OCI-LY7 (cell line): ENCODE data around the gene XPNPEP2. TPM values are rescaled to one million over a fixed set of nuclear protein-coding genes. Genes with fewer than 3 reads are reported as not detected.

Experiments
- BruUV-seq: library from RNA; stranded (reverse); fragments of 400-500 nt; replicated peaks from 2 replicates; lab custom pipeline; 2021; lab: Mats Ljungman, UMichigan
- CTCF ChIA-PET: fragments of 300-600 bp; sonication (Branson Sonifier 250); formaldehyde crosslinking; loops from one replicate; lab custom pipeline; 2022; ENCODE audit warnings: antibody characterized with exemption; ENCODE audit not compliant: unreplicated experiment; lab: Charles Lee
- POLR2A ChIA-PET: fragments of 300-600 bp; sonication (Branson Sonifier 250); formaldehyde crosslinking; loops from one replicate; lab custom pipeline; 2022; ENCODE audit warnings: antibody characterized with exemption; lab: Charles Lee
- DNase-seq: peaks from one replicate; pipeline ENCODE4 v3.0.0-alpha.2; 2015; ENCODE audit warnings: low spot score
- H2AFZ ChIP-seq: fragments of 200-600 bp; sonication (generic), shearing (Covaris generic); 2 replicates; pipeline ENCODE4 v1.6.1; 2014; ENCODE audit warnings: mild to moderate bottlenecking, antibody characterized with exemption, low read length, moderate library complexity
- H3K27ac ChIP-seq: fragments of 200-600 bp; sonication (generic); 2 replicates; pipeline ENCODE4 v1.5.1; 2014; ENCODE audit warnings: mixed run types, low read depth, mild to moderate bottlenecking, moderate library complexity, low read length, inconsistent platforms; ENCODE audit not compliant: poor library complexity, severe bottlenecking
- H3K36me3 ChIP-seq: fragments of 200-600 bp; sonication (generic); 2 replicates; pipeline ENCODE4 v1.6.1; 2014; ENCODE audit warnings: mild to moderate bottlenecking, antibody characterized with exemption, low read length, moderate library complexity, mixed read lengths; ENCODE audit not compliant: insufficient read depth
- H3K4me1 ChIP-seq: fragments of 200-600 bp; sonication (generic); 2 replicates; pipeline ENCODE4 v1.5.1; 2014; ENCODE audit warnings: mild to moderate bottlenecking, low read length; ENCODE audit not compliant: insufficient read depth, poor library complexity, severe bottlenecking
- H3K4me2 ChIP-seq: fragments of 200-600 bp; sonication (generic); 2 replicates; pipeline ENCODE4 v1.6.1; 2014; ENCODE audit warnings: mild to moderate bottlenecking, low read length
- H3K4me3 ChIP-seq: fragments of 200-600 bp; sonication (generic); 2 replicates; pipeline ENCODE4 v1.5.1; 2014; ENCODE audit warnings: mild to moderate bottlenecking, low read depth, low read length; ENCODE audit not compliant: poor library complexity, severe bottlenecking
- H3K79me2 ChIP-seq: fragments of 200-600 bp; sonication (generic); 2 replicates; pipeline ENCODE4 v1.6.1; 2016; ENCODE audit warnings: low read depth, mild to moderate bottlenecking, low read length, moderate library complexity, mixed read lengths; ENCODE audit not compliant: insufficient read depth
- H3K9me2 ChIP-seq: fragments of 200-600 bp; sonication (generic); 2 replicates; pipeline ENCODE4 v1.6.1; 2016; ENCODE audit warnings: mild to moderate bottlenecking, low read length, mixed read lengths; ENCODE audit not compliant: insufficient read depth
- H3K9me3 ChIP-seq: fragments of 200-600 bp; sonication (generic); 2 replicates; pipeline ENCODE4 v1.6.1; 2014; ENCODE audit warnings: mild to moderate bottlenecking, mixed run types, low read length, mixed read lengths
- H4K20me1 ChIP-seq: fragments of 200-600 bp; sonication (generic); 2 replicates; pipeline ENCODE4 v1.6.1; 2014; ENCODE audit warnings: mild to moderate bottlenecking, antibody characterized with exemption, low read length, moderate library complexity, mixed read lengths; ENCODE audit not compliant: insufficient read depth
- CTCF ChIP-seq: fragments of 200-600 bp; sonication (generic); conservative IDR thresholded peaks from 2 replicates; pipeline ENCODE4 v1.5.1; 2014; ENCODE audit warnings: mild to moderate bottlenecking, antibody characterized with exemption, low read length, moderate library complexity, mixed read lengths
- EZH2phosphoT487 ChIP-seq: fragments of 200-600 bp; sonication (generic); IDR thresholded peaks from 2 replicates; pipeline ENCODE4 v1.6.1; 2018; ENCODE audit warnings: low read depth, borderline replicate concordance, mild to moderate bottlenecking, mixed run types, antibody characterized with exemption, low read length, moderate library complexity, mixed read lengths
- intact Hi-C: fragments of 100-400 bp; cut with micrococcal nuclease; formaldehyde crosslinking; loops from one replicate; pipeline ENCODE4 v1.10.0; 2022; ENCODE audit not compliant: unreplicated experiment
- total RNA-seq, 2 experiments: library from RNA; depleted of rRNA in 1 of 2; stranded (reverse); fragments of >200 nt in 1 of 2; shearing (Covaris generic) in 1 of 2; gene quantifications; 2 replicates each; pipeline ENCODE4 v1.2.3, GENCODE V29; 2014 to 2022

Gene XPNPEP2
- total RNA-seq, 2 experiments from 2014 or later = not detected

GRCh38 chrX:129800186-129800585, 61.4 kb downstream of the XPNPEP2 start:
- BruUV-seq = no TSS peak
- H3K4me1 ChIP-seq = no peaks in the 10 kb centered on the region
- H3K27ac ChIP-seq = no peak overlapping the region
- H3K4me3 ChIP-seq = no peak overlapping the region
- ChIA-PET POLR2A (interaction anchor here (0.5 to 1.0 kb wide), 3 partner anchors 170 to 550 kb away, joined by 3 to 4 read pairs (median 3); no protein-coding TSS in a partner anchor), CTCF (no interaction called here)
- no peak overlapping the region for H2AFZ ChIP-seq
- H3K9me2 ChIP-seq = no peaks in the 10 kb centered on the region
- peaks cover 40% of the 10 kb centered on the region for H3K36me3 ChIP-seq
- TF ChIP-seq EZH2phosphoT487 (no peak), CTCF (no peak)
- no peaks in the 10 kb centered on the region for H3K9me3 ChIP-seq
- no peaks in the 10 kb centered on the region for H4K20me1 ChIP-seq
- no peak overlapping the region for H3K4me2 ChIP-seq
- no peak for DNase-seq
- no peaks in the 10 kb centered on the region for H3K79me2 ChIP-seq
- intact Hi-C loops = no loop called here

GRCh38 chrX:129802863-129803262, 64.1 kb downstream of the XPNPEP2 start:
- no peaks in the 10 kb centered on the region for H3K4me1 ChIP-seq
- H2AFZ ChIP-seq = no peak overlapping the region
- no peak overlapping the region for H3K4me3 ChIP-seq
- intact Hi-C loops = no loop called here
- no peaks in the 10 kb centered on the region for H3K9me3 ChIP-seq
- H3K79me2 ChIP-seq = no peaks in the 10 kb centered on the region
- no peak overlapping the region for H3K27ac ChIP-seq
- TF ChIP-seq EZH2phosphoT487 (no peak), CTCF (no peak)
- ChIA-PET POLR2A (no interaction called here), CTCF (no interaction called here)
- H4K20me1 ChIP-seq = no peaks in the 10 kb centered on the region
- DNase-seq = no peak
- no peaks in the 10 kb centered on the region for H3K9me2 ChIP-seq
- no TSS peak for BruUV-seq
- peaks cover 23% of the 10 kb centered on the region; the same call in 1 of the 2 replicates for H3K36me3 ChIP-seq
- H3K4me2 ChIP-seq = no peak overlapping the region

DNA sequence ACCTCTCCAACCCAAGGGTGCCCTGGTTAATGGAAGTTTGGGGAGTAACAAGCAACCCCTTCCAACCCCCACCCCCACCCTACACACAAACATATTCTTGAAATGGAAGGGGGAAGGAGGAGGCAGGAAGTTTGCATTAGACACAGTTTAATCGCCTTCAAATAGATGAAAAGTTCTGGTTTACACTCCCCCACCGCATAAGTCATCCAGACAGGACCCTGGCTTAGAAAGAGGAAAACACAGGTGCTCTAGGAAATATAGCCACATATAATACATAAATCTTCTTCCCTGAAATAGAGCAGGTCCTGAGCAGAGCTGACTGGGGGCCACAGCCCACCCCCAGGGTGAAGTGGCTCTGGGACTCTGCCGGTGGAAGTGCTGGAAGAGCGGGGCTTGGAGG, 66.0 kb downstream of the XPNPEP2 start:
- Histone ChIP-seq H3K4me3 (no peak overlapping the region), H3K4me1 (no peaks in the 10 kb centered on the region), H3K9me3 (no peaks in the 10 kb centered on the region), H3K4me2 (no peak overlapping the region), H3K79me2 (no peaks in the 10 kb centered on the region), H3K27ac (no peak overlapping the region), H3K36me3 (peaks cover 19% of the 10 kb centered on the region; the same call in 1 of the 2 replicates), H3K9me2 (no peaks in the 10 kb centered on the region), H2AFZ (no peak overlapping the region), H4K20me1 (no peaks in the 10 kb centered on the region)
- BruUV-seq = no TSS peak
- intact Hi-C loops = no loop called here
- CTCF ChIA-PET = no interaction called here
- POLR2A ChIA-PET = no interaction called here
- DNase-seq = no peak
- TF ChIP-seq EZH2phosphoT487 (no peak), CTCF (no peak)
